Fibroblast of upper back skin (primary cell): ENCODE results near the gene ALPP.
"Not testable (repeated sequence)": the region's sequence is repeated elsewhere in the genome, so short reads cannot be mapped to it uniquely, and the experiment has no call there.

Experiments
- DNase-seq: peaks from one replicate; pipeline ENCODE4 v3.0.0-alpha.2; 2013

Gene ALPP

GRCh38 chr2:232341061-232341738 is 37.4 kb upstream of the ALPP start:
- no peak for DNase-seq

GRCh38 chr2:232341739-232342126 is 36.8 kb upstream of the ALPP start:
- no peak for DNase-seq

- DNase-seq = no peak
These were observed 35.7 kb upstream of the ALPP start for GRCh38 chr2:232342635-232343565.

GRCh38 chr2:232343821-232344220 is 34.7 kb upstream of the ALPP start:
- DNase-seq = no peak

GRCh38 chr2:232345251-232345650 is 33.3 kb upstream of the ALPP start:
- no peak for DNase-seq

- no peak for DNase-seq
These were observed 31.2 kb upstream of the ALPP start for GRCh38 chr2:232347369-232347768.

- no peak for DNase-seq
These were observed 29.6 kb upstream of the ALPP start for GRCh38 chr2:232348936-232349335.

- DNase-seq = no peak
These were observed 29.0 kb upstream of the ALPP start for GRCh38 chr2:232349546-232349945.

GRCh38 chr2:232349946-232350635 is 28.5 kb upstream of the ALPP start:
- DNase-seq = no peak

- no peak for DNase-seq
These were observed 27.5 kb upstream of the ALPP start for GRCh38 chr2:232350804-232351685.

GRCh38 chr2:232351686-232352510 is 26.7 kb upstream of the ALPP start:
- DNase-seq = no peak

- DNase-seq = no peak
These were observed 25.9 kb upstream of the ALPP start for GRCh38 chr2:232352511-232353091.

- DNase-seq = no peak
These were observed 25.5 kb upstream of the ALPP start for GRCh38 chr2:232353096-232353495.

- no peak for DNase-seq
These were observed 24.9 kb upstream of the ALPP start for GRCh38 chr2:232353660-232354059.

GRCh38 chr2:232354069-232354468 is 24.5 kb upstream of the ALPP start:
- no peak for DNase-seq

GRCh38 chr2:232361646-232362045 is 16.9 kb upstream of the ALPP start:
- DNase-seq = no peak

- DNase-seq = no peak
These were observed 16.2 kb upstream of the ALPP start for GRCh38 chr2:232362174-232362900.

- not testable (repeated sequence) for DNase-seq
These were observed 15.3 kb upstream of the ALPP start for GRCh38 chr2:232363064-232363783.

- DNase-seq = no peak
These were observed 14.6 kb upstream of the ALPP start for GRCh38 chr2:232363784-232364615.
